HG03175 (cell line): ENCODE measurements around the gene SOCS2.

Experiments
- ATAC-seq: cut with Tn5 transposase; IDR thresholded peaks from one replicate; pipeline ENCODE4 v1.9.1; 2021; ENCODE audit warnings: mild to moderate bottlenecking, moderate library complexity; ENCODE audit not compliant: unreplicated experiment

The SOCS2 gene

DNA sequence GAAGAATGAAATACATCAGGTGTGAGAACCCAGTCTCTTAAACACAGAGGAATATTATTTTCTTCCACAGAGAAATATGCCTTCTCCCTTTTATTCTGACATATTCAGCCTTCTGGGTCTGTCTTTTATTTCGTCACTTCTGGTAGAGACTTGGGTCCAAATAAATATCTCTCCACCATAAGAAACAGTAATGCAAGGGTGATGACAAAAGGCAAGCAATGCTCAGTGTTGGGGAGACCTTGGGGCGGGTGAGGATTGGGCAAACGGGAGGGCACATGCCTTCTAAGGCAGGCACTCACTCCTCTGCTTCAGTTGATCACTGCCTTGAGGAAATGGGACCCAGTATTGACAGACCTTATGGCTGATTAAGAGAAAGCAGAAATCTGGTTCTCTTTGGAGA is 6.7 kb upstream of the SOCS2 start:
- no peak for ATAC-seq

DNA sequence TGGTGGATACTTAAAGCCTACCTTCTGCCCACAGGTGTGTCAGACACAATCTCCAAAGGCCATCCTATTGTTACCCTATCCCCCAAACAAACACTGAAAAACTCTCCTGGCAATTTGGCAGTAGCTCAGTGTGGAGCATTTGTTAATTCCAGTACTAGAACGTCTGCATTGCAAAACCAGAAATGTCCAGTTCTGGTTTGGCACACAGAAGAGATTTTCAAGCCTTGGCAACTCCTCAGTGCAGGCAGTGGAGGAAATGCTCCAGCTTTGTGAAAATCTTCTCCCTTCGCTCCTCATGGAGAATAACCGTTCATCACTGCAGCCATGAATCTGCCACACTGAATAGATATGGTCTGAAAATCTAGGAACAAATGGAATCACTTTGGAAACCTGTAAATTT is 5.3 kb upstream of the SOCS2 start:
- no peak for ATAC-seq

DNA sequence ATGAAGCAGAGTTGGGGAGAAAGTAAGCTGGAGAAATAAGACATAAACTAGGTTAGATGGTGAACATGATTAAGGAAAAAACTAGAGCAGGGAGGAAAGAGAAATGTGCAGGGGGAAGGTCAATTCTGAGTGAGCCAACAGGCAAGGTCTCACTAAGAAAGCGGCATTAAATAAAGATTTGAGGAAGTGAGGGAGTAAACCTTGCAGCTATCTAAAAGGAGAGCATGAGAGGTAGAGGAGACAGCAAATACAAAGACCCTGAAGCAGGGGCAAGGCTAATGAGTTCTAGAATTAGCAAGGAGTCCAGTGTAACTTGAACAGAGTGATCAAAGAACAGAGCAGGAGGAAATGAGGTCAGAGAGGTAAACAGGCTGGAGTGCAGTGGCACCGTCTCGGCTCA is 4.4 kb upstream of the SOCS2 start:
- no peak for ATAC-seq

DNA sequence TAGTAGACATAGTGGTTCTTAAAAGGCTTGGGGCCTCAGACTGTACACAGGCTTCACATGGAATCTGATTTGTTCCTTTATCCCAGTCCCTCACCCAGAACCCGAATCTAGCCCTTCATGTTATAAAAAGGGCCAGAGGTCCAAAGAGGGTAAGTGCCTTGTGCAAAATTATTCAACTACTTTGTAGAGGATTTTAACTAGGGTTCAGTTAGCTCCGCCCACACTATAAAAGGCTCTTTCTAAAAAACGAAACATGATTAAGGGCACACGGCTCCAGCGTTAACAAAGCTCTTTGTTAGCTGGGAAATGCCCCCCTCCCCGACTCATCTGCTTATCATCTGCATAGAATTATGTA is 3.2 kb upstream of the SOCS2 start:
- no peak for ATAC-seq

DNA sequence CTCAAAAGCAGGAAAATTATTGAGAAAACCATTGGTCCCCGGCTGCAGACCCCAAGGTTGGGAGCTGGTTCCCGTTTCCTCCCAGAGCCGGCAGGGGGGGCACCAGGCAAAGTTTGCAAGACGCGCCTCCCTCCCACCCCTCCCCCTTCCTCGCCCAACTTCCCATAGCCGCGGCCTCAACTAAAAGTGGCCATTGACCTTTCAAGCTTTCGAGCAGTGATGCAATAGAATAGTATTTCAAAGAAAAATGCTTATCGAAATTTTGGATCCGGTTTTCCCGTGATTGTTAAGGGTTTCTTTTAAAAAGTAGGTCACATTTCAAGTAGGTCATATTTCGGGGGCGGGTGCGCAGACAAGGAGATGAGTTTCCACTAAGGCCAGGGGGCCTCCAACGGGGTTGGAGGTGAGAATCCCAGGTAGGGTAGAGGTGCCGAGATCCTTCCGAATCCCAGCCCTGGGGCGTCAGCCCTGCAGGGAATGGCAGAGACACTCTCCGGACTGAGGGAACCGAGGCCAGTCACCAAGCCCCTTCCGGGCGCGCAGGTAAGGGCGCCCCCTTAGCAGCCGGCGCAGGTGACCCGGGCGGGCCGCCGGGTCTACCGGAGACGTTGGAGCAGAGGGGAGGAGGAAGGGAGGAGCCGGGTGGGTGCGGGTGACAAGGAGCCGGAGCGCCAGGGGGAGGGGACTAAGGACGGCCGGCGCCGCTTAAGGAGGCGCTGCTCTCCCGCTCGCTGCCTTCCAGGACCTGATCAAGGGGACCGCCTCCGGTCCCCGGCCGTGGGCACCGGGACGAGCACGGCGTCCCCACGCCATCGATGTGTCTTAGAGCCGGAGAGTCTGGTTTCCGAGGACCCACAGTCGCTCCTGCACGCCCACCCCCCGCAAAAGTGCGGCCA is 2.6 kb upstream of the SOCS2 start:
- ATAC-seq, result peak; percentile 33

DNA sequence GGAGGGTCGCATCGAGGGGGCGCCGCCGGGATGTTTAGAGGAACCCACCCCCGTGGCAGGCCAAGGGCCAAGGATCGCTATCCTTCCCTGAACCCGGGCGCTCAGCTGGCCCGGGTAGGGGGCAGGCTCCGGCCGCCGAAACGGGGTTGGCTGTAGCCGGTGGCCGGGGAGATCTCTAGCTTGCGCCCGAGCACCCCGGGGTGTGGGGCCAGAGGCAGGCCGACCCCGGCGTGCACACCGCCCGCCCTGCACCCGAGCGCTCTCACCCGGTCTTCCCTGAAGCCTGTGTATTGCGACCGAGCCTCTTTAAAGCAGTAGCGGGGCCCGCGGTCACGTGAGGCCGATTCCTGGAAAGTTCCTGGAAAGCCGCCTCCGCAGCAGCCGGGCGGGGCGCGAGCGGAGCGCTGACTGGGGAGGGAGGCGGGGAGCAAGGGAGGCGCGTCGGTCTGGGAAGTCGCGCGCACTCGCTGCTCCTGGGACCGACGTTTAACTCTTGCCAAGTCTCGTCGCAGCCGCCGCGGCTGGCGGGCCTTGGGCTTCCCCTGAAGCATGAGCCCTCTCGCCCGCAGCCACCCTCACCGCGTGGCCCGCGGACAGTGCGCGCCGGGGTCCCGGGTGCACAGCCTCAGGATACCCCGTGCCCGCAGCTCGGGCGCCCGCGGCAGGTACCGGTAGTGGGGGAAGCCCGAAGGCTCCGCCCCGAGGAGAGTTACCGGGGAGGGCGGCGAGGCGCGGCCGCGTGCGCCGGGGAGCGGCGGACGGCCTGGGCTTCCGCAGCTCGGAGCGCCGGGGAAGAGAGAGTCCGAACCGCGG is 1.7 kb upstream of the SOCS2 start:
- ATAC-seq, result peak; percentile 57

DNA sequence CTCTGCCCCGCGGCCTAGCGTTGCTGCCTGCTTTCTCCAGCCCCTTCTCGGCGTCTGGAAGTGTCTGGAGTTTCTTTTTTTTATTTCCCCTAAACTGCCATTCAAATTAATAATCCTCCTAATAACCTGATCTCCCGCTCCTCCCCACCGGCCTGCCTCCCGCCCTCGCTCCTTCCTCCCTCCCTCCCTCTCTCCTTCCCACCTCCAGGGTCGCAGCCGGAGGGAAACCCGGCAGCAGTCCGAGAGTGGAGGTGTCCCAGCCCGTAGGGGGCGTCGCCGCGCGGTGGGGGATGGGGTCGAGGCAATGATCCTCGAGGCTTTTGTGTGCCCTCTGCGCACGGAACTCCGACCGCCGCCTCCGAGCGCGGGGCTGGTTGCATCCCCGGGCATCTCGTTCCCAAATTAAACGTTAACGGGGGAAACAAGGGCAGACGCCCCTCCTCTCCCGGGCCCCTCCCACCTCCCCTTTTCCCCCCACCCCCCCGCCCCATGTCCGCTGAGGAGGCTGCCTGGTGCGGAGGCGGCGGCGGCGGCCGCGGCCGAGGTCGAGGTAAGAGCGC is 1.0 kb upstream of the SOCS2 start:
- peak; percentile 19 for ATAC-seq

DNA sequence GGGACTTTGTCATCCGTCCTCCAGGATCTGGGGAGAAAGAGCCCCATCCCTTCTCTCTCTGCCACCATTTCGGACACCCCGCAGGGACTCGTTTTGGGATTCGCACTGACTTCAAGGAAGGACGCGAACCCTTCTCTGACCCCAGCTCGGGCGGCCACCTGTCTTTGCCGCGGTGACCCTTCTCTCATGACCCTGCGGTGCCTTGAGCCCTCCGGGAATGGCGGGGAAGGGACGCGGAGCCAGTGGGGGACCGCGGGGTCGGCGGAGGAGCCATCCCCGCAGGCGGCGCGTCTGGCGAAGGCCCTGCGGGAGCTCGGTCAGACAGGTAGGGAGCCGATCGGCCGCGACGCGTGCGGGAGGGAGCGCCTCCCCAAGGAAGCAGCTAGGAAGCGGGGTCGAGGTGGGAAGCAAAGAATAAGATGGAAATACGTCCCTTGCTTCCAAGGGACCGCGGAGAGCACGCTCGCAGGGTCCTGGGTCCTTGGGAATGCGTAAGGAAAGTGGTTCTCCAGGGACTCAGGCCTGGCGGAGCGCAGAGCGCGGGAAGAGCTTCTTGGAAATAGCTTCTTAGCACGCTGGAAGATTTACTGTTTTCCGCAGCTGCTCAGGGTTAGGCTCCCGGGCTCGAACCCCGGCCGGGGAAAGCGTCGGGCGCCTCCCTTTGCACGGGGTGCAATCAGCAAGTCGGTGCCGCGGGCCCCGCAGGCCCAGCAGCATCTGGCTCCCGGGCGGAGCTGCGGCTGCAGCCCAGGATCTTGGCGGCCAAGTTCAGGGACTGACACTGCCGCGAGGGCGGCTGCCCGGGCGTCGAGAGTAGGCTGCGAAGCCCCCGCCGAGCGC is 457 bp downstream of the SOCS2 start:
- no peak for ATAC-seq

DNA sequence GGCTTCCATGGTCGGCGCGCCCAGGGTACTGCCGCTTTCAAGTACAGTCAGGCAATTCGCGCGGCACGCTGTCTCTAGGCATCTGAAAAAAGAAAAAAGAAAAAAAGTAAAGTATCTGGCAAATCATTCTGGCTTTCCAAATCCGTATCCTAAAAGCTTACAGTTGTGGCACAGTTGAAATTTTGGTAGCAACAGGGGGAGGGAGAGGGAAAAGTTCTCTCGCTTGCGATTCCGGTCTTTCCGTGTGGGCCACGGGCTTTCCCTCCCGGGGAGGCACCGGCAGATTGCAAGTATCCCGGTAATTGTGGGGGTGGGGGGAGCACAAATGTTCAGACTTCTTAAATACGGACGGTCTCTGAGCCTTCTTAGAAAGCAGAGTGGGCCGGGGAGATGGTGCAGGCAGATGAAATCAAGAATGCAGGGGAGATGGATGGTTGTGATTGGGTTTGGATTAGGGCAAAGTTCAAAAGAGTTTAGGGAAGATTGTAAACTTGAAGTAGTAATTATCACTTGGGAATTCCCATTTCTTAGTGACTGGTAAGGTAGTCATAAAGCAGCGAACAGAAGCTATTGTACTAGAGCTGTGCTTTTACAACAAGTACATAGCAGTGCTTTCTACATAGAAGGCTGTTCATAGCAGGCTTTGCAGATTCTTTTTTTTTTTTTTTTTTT is 1.2 kb downstream of the SOCS2 start:
- ATAC-seq, result no peak

DNA sequence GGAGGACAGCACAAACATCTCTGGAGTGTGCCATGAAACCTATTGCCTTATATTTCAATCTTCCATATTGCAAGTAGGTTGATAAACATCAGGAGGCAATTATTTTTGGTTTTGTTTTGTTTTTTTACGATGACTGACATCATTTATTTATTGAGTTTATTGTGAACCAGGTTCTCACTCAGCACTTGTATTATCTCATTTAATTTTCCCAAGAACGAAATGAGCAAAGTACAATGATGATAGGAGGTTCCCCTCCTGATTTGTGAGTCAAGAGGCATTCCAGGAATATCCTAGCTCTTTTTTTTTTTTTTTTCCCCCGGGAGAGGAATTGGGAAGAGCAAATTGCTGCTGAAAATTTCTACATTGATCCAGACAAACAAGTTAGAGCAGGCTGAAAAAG is 4.7 kb downstream of the SOCS2 start:
- no peak for ATAC-seq

DNA sequence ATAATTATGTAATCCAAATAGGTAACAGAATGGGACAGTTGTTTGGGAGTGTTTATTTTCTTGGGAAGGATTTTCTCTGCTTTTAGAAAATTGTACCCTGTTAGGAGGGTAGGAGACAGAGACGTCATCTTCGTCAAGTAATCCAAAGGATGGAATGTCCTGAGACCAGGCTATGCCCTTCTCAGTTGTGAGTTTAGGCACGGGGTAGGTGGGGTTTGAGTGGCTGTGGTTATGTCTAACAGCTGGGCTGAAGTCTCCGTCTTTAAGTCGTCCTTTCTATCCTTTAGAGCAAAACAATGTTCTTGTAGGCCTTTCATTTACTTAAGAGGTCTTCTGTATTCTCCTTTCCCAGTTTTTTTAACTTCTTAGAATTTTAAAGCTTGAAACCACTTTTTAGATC is 5.7 kb downstream of the SOCS2 start:
- ATAC-seq, result no peak

DNA sequence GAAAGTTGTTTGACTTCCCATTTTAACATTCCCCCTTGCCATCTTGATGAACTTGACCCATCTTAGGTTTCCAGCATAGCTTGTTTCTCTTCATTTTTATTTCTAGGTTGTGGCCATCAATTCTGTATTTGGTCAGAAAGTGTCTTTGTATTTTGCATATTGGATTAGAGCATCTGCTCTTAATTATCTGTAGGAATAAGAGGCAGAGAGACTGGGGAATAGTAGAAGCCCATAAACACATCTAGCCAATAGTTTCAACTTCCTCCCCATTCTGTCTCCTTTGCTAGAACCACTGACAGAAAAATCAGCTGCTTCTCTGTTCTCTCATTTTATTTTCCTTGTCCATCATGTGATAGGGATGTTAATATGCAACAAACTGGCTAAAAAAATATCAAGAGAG is 8.2 kb downstream of the SOCS2 start:
- no peak for ATAC-seq

DNA sequence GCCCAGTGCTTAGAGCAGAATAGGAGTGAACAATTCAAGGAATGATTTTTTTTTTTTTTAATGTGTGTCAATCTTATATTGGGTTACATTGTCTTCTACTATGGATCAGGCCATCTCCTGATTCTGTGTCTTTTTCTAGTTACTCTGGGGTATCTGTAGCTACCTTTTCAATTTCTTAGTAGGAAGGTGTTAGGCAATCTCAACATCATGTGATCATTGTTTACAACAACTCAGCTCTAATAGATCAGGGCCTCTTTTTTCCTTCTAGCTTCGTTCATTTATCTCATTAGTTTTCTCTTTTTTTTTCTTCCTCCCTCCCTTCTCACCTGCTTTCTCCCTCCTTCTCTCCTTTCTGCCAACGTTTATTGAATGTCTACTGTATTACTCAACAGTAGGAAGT is 8.9 kb downstream of the SOCS2 start:
- ATAC-seq, result no peak

DNA sequence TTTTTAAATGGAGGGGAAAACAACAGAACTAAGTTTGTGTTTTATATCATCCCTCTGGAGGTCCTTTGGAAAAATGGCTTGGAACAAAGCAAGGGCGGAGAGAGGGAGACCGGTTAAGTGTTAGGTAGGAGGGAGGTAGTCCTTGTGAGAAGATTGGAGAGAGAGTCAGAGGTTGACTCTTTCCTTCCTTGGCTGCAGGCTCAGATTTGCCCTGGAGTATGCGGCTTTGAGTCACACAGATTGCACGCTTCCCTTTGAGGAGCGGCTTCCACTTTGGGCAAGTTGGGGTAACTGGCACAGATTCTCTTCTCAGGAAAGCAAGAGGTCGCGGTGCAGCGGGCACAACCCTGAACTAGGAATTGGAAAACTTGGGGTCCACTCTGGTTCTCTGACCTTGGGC is 9.9 kb downstream of the SOCS2 start:
- ATAC-seq, result no peak

DNA sequence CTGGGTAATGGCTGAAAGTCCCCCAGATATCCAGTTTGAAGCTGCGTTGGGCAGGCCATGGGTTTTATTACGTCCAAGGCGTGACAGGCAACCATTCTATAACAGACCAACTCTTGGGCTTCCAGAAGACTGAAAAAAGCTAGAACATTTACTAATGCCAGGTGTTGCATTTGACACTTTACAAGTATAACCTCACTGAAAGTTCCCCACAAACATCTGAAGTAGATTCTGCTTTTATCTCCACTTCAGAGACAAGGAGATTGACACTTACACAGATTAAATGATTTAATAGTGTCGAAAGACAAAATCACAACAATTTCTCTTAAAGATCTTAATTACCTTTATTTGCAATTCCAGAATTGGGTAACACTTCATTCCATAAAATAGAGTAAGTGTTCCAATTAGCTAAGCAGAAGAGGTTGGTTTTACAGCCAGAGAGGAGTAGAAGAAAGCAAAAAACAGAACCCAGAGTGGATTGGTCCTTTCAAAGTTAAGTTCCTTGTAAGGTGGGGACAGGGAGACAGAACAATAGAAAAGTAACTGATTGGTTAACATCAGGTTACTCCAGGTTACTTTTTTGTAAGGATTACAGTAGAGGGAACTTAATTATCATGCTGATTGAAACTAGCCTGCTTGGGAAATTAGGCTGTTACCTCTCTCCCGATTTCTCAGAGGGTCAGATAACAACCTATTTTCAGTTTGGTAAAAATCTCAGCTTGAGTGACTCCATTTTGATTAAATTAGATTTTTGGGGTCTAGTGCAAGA is 11.3 kb downstream of the SOCS2 start:
- no peak for ATAC-seq

DNA sequence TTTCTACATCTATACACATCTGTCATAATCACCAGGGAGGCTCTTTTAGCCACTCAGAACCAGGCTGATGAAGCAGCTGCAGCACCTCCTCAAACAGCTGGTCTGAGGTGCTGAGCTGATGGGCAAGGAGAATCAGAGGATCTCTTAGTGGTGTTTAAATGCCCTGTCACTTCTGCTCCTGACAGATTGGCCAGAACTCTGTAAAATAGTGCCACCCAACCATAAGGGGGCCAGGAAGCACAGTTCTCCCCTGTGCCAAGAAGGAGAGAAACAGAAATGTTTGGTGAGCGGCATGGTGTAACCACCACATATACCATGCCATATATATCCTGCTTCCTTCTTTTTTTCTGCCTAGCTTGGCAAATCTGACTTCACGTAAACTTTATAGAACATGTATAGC is 12.8 kb downstream of the SOCS2 start:
- ATAC-seq, result no peak

DNA sequence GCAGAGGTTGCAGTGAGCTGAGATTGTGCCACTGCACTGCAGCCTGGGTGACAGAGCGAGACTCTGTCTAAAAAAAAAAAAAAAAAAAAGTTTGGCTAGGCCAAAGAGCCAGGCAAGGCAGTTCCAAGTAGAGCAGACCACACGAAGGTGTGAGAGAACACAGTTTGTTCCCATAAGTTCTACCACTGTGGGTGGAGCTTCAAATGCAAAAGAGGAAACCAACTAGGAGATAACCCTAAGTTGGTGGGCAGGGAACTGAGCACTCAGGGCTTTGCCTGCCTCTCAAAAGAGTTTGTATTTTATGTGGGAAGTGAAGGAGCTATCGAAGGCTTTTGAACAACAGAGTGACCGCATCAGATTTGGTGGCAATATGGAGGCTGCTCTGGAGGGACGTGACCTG is 15.1 kb downstream of the SOCS2 start:
- no peak for ATAC-seq

DNA sequence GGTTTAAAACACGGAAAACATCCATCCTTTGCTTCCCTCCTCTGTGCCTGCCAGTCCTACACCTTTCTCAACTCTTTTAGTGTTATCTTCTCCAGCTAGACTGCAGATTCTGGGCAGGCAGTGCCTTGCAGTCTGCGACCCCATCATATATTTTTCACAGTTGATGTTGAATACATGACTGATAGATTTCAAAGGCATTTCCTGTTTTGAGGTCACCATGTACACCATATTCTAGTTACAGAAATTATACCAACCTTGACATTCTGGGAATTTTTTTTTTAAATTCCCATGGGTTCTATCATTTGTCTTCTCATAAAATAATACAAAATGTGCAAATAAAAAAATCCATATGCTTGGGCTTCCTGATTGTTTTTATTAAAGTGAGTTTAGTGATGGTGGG is 16.6 kb downstream of the SOCS2 start:
- ATAC-seq, result no peak

DNA sequence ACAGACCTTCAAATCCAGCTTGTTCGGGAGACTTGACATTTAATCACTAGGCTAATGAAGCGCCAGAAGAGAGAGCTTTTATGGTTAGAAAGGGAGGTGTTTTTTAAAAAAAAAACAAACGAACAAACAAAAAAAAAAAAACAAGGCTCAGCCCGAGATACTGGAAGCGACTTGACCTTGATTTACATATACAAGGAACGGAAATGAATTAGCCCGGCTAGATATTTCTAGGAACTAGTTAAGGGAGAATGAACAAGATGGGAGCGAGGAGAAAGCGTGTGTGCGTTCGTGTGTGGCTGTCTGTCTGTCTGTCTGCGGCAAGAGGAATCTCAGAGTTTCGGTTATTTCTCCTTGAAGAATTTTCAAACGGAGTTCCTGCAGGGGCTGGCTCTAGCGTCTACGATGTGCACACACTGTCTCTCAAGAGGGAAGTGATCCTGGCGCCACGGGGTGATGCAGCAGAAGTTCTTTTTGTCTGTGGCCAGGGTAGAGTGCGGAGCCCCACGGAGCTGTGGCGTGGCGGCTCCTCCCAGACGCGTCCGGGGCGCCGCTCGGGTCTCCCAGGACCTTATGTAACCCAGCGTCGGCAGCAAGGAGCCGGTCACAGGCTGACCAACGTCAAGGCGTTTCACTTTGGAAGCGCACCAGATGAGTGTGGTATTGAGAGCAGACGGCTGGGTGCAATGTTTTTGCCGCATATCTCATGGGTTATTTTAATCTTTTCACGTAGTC is 18.8 kb downstream of the SOCS2 start:
- ATAC-seq, result peak; percentile 75
